ENCODE results near the gene C1QL2.

The C1QL2 gene

DNA sequence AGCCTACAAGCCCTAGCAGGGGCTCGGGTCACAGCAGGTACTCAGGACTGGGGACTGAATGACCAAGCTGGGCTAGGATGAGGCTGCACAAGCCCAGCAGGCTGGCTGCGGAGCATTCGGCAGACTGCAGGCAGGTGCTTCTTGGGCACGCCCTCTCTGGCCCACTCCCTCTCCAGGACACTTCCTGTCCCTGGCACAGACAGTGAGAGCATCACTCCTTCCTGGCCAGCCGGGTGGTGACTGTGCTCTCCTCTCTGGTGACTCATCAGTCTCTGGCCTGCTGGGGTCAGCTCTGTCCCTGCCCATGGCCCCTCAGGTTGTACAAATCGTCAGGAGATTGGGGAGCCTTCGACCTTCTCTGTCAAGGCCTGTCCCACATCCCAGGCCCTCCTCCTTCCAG lies 22.5 kb downstream of the C1QL2 start:
- DNase-seq = no peak

DNA sequence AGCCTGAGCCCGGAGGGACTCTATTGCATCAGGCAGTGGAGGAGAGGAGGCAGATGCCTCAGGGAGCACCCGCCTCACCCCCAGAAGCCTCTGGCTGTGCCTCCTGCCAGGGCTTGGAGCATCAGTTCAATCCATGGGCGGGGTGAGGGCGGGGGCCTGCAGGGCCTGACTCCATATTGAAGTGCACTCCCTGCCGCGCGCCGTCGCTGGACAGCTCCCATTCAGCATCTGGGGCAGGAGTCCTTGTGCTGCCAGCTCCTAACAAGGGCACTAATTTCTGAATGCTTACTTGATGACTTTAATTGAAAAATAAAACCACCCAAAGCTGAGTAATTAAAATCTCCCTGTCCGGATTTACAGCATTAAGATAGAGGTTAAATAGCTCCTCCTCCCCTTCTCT lies 23.8 kb downstream of the C1QL2 start:
- no peak for DNase-seq

DNA sequence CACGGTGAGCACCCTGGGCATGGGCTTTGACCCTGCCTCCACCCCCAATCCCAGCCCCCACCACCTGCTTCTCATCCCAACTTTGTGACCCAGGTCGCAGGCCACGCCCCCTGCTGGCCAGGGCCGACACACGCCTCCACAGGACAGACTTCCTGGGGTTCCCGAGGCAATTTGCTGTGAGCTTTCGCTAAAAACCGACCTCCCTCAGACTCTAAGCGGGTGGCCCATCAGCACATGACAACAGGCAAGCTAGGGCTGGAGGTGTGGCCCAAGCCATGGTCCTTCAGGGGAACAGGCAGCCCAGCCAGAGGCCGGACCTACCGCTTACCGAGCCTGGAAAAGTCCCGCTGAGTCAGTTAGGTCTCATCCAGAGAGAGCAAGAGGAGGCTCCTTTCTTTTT lies 31.9 kb downstream of the C1QL2 start:
- DNase-seq = peak; percentile 71

DNA sequence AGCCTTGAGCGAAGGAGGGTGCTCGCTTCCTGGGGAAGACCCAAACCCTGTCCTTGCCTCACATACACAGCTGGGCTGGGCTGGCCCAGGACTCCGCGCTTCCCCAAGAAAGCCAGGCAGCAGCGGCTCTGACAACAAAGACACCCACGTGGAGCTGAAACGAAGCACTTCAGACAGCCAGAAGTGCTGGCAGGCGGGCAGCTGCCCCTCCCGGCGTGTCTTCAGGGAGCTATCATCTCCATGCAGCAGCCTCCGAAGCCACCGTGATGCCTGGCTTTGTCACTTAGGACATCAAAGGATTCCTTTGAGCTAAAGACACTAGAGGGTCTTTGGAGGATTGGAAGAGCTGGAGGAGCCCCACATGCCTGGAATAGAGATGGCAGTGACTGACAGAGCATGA lies 35.2 kb downstream of the C1QL2 start:
- no peak for DNase-seq

DNA sequence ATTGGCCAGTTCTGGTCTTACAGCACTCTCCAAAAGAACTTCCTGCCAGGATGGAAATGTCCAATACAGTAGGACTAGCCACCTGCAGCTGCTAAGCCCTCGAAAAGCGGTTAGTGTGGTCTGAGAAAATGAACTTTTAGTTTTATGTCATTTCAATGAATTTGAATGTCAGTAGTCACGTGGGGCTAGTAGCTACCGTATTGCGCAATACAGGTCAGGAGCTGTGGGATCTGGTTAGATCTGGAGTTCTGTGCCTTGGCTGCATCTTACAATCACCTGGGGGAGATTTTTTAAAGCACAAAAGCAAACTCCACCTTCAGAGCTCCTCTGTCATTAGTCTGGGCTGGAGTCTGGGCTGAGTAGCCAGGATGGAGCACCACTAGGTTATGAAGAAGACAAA lies 35.9 kb downstream of the C1QL2 start:
- DNase-seq = no peak

DNA sequence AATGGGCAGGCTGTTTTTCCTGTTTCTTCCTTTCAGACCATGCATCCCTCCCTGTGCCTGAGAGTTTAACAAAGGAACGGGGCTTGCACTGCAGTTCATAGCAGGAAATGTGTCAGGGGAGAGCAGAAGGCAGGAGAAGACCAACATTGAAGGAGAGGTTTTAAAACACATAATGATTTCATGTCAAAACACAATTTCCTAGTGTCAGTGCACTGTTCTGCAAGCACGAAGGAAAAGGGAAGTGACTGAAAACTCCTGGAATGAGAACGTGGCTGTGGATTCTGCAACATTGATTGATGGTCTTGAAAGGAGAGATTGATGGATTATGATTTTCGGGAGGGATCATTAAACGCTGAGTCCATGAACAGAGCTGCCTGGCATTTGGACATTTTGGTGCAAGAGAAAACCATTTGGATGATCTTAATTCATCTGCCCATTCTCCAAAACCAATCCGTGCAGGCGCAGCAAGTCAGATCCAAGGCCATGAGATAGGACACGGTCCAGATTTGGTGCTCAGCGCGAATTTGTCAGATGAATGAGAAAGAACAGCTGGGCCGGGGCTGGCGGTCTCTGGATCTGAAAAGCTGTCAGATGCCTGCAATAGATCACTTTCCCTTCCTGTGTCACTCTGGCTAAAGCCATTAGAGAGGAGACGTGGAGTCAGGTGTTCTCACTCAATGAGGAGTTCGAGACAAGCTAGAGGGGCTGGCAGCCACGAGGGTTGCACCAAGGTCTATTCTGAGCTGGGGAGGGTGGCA lies 38.4 kb downstream of the C1QL2 start:
- DNase-seq = no peak

DNA sequence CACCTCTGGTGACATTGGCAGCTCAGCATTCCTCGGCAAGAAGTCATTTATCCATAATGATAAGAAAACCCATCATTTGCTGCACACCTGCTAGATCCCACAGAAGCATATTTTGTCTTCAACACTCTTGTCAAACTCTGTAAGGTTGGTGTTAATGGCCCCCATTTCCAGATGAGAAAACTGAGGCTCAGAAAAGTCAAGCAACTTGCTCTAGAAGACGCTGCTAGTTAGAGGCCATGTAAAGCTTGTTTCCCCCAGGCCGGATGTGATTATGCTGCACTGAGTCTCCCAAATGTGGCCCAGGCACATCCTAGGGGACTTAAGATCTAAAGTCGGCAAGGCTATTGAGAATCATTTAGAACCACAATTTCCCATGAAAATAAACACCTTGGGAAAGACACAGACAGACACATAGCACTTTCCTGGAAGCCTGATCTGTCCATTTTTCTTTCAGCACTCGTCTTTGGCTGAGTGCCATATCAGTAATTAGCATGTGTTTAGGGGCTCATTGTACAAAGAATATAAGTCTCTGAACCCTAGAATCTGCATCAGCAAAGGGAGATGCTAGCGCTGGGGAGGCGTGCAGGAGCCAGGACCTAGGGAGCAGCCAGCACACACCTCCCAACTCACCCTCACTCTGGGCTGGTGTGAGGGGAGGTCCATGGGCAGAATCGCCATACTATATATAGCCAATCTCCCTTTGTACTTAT lies 39.3 kb downstream of the C1QL2 start:
- no peak for DNase-seq

DNA sequence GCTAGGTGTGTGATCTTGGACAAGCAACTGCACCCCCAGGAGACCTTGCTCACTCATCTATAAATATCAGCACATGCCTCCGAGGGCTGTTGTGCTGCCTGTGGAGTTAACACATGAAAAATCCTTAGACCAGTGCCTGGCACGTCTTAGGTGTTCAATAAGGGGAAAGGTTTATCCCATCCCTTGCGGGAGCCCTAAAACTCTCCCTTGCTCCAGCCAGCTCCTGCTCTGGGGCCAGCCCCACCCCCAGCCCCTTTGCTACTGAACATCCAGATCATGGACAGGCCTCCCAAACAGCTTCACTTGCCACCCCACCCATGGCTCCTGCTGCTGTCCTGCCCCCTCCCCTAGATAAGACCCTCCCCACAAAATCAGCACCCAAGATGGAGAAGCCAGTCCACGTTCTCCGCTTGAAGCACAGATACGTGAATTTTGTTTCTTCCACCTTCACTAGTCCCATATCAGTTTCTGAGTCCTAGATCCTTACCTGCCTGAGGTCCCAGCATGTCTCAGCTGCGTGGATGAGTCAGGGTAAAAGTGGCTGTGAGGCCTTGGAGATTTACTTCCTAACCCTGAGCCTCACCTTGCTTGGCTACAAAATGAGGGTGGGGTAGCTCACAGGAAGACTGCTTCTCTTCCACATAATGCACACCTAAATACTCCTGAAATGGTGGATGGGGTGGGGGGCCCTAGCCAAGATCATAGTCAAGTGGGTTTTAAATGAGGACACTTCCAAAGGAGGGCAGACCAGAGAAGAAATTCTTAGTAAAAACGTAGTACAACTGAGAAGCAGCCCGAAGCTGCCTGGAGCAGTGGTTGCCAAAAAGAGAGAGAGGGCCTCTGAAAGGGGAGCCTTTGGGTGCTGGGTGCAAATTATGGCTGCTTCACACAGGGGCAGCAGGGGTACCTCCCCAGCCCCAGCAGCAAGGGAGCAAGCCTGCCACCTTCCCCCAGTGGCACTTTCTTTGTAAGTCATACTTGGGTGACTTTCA lies 40.4 kb downstream of the C1QL2 start:
- no peak for DNase-seq

DNA sequence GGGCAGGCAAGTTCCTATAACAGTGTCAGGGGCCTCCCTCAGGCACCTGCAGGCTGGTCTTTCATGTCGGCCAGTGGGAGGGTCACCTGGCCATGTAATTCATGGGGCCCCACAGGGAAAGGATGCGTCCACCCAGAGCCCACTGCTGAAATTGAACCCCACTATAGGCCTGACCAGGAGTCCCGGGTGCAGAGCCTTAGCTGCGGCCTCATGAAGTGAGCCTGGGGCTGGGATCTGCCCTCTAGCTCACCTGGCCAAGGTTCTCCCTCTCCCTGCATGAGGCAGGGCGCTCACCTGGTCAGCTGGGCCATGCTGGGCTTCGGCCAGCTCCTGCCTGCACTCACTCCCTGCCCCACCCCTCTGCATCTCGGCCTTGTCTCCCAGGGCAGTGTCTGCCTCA lies 41.1 kb downstream of the C1QL2 start:
- DNase-seq = no peak

DNA sequence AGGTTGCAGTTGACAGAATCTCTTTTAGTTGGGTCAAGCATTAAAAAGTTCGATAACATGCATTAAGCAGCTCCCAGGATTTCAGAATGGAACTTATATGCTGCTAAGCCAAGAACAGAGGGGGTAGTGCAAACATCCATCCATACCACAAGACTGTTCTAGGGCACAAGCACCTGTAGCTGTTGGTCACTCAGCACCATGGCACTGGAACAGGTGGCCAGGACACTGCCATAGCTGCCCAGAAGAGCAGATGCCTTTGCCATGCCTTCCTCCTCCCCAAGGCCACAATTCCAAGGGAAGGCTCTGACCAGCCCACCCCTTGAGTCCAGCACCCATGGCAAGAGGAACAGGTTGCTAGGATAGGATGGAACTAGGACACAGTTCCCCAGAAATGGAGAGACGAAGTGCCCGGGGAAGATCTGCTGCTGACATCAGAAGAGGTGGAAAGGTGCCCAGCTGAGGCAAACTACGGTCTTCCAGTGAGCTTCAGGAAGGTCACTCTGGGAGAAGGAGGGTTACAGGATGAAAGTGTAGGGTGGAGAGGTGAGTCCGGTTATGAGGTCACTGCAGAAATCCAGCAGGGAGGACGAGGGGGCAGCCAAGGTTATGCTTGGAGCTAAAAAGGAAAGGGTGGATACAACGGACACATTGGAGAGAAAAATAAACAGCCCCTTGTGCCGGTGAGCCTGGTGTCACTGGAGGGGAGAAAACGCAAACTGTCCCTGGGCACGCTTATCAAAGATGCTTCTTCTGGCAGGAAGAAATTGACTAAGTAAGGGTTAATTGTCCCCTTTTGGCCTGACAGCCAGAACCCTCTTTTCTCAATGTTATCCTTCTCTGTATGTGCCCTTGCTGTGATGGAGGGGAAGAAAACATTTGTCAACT lies 41.9 kb downstream of the C1QL2 start:
- no peak for DNase-seq

DNA sequence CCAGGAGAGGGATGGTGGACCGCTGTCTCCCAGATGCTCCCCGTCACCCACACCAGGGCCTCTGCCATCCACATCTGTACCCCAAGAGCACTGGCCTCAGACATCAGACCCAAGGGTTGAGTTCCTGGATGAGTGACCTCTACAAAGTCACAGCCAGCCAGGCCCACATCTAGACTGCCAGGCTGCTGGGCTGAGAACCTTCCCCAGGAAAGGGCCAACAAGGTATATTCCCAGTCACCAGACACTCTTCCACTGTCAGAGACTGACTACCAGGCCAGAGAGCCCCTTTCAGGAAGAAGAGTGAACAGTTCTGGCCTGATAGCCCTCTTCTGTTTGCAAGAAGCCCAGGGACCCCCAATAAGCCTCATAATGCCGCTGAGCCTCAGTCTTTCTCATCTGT lies 44.3 kb downstream of the C1QL2 start:
- DNase-seq = no peak

DNA sequence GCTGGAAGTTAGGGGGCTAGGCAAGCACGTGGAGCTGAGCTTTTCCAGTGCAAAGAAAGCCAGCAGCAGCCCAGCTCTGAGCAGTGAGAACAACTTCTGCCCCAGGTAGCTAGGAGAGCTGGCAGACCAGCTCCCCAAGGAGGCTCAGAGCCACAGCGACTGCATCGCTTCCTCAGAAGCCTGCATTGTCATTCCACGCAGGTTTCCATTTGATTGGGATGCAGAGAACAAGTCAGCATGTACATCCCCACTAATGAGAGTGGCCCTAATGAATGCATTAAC lies 45.1 kb downstream of the C1QL2 start:
- no peak for DNase-seq

DNA sequence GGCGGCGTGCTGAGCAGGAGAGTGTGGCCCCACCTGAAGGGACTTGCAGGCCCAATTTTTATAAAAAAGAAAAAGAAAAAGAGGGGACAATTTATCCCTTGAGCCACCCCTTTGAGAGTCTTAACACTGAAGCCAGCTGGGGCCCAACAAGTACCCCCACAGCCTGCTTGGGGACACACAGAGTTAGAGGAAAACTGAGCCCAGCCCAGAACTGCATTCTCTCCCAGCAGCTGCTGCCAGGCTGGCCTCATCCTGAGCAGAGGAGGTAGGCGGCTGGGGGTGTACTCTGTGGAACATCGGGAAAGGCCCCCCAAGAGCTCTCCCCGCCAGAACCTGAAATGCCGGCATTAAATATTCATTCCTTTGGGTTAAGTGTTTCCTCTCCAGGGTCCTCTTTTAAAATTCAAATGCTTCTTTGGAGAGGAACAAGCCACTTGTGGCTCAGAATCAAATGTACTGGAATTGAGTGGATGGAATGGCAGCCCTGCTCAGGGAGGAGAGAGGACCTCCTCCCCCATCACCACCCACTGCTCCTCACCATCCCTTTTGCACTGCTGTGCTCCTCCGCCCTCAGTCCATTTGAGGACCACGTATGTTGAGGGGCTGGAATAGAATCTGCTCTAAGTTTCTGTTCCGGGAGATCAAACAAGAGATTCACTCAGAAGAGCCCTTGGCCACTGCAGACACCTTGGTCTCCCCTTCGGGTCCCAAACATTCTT lies 45.6 kb downstream of the C1QL2 start:
- DNase-seq = no peak

DNA sequence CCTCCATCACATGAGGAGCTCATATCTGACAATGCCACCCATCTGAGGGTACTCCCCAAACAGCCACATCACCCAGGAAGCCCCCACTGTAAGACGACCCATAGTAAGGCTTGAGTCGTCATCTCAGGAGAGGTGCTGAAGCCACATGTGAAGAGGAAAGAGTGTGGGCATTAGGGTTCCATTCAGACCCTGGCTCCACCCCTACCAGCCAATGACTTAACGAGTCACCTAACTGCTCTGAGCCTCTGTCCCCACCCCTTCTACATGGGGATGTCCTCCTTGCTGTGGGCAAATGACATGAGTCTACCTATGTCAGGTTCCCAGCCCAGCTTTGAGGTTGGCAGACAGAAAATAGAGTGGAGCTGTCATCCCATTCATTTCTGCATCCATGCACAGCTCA lies 46.3 kb downstream of the C1QL2 start:
- no peak for DNase-seq

DNA sequence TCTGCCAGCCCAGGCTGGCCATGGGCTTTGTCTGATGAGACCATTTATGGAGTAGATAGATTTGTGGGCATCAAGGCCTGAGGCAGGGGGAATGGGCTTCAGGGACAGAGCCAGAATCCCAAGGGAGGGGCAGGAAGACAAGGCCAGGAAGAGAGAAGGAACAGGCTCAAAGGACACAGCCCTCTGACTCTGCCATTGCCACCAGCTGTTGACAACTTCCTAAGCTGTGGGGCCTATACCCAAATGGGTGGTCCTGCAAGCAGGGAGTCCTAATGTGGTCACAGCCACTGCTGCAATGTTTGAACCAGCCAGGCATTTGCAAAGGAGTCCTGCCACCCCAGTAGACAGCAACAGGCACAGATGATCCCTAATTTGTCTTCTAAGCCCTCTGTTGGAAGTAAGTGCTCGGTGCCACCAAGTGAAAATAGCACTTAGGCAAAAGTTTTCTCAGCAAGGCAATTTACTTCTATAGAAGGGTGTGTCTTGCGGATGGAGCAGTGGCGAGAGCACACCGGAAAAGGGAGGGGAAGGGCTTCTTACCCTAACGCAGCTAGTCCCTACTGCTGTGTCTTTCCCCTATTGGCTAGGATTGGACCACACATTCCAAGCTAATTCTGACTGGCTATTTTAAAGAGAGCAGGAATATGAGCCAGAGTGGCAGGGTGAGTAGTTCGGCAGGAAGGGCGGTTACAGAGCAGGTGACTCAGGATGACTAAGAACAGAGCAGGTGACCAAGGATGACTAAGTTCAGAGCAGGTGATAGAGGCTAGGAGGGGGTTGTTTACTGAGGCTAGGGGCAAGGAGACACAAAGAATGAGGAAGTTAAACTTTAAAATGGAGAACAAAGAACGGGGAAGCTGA lies 47.2 kb downstream of the C1QL2 start:
- no peak for DNase-seq

DNA sequence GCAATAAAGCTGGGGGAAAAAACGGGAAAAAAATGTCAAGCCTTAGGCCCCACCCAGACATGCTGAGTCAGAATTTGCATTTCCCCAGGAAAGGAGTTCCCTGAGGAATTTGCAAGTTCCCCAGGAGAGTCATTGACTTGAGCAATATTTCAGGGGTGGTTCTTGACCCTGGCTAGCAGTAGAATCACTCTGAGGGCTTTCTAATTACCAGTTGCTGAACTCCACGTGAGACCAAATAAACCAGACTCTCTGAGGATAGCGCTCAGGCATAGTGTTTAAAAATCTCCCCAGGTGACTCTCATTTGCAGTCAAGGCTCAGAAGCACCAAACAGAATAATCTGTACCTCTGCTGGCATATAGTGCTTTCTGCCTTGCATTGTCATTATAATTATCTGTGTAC lies 48.7 kb downstream of the C1QL2 start:
- DNase-seq = no peak

DNA sequence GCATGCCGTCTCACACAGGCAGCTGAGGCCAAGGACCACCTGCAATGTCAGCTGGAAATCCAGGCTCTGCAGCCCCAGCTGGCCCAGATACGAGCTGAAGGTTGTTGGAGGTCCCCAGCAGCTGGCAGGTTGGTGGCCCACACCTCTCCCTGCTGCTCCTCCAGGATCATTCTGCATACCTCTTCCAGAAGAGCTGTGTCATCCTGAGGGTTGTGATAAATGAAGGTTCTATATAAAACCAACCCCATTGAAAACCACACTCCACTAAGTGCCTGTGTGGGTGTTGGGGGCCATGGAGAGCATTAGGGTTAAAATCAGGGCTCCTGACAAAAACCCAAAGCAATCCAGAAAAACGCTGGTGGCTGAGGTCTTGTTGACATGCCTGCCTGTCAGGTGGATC lies 50.4 kb downstream of the C1QL2 start:
- DNase-seq = no peak

DNA sequence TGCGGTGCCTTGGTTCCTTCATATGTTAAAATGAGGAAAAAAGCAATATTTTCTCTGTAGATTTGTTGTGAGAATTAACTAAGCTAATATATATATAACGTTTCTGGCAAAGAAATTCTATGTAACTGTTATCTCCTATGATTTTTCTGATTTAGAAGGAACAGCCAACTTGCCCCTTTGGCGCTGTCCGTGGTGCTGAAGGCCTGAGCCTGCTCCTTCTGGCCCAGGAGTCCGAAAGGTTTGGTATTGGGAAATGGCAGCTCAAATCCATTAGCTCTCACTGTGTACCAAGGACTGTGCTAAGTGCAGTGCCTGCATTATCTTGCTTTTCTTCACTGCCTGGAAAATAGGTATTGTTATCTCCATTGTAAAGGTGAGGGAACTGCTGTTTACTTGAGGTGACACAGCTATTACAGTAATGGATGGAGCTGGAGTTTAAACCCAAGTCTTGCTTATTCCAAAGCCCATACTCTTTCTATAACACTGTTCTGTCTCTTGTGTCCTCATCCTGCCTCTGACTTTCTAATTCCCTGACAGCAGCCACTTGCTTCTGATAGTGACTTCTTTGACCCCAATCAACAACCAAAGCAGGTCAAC lies 52.2 kb downstream of the C1QL2 start:
- DNase-seq = no peak
